Caco-2 (cell line): ENCODE data around the gene KRT26. TPM values are rescaled to one million over a fixed set of nuclear protein-coding genes. Genes with fewer than 3 reads are reported as not detected.

Experiments used
- BruUV-seq: library from RNA; stranded (reverse); fragments of 400-500 nt; replicated peaks from 2 replicates; lab custom pipeline; 2021; lab: Mats Ljungman, UMichigan
- CTCF ChIA-PET: fragments of 300-600 bp; sonication (Branson Sonifier 250); formaldehyde crosslinking; loops from one replicate; lab custom pipeline; 2022; ENCODE audit warnings: antibody characterized with exemption; lab: Charles Lee
- POLR2A ChIA-PET: fragments of 300-600 bp; sonication (Branson Sonifier 250); formaldehyde crosslinking; loops from one replicate; lab custom pipeline; 2022; ENCODE audit warnings: antibody characterized with exemption; lab: Charles Lee
- DNase-seq, 2 experiments: peaks; one replicate each; pipeline versions ENCODE4 v3.0.0 to v3.0.0-alpha.2; 2020 to 2022
- H3K27me3 ChIP-seq: replicated peaks from 2 replicates; pipeline ENCODE4 v1.6.0; 2011; ENCODE audit warnings: low read length; ENCODE audit not compliant: control insufficient read depth, insufficient read depth
- H3K36me3 ChIP-seq: 2 replicates; pipeline ENCODE4 v1.5.1; 2011; ENCODE audit warnings: low read length; ENCODE audit not compliant: control insufficient read depth, insufficient read depth
- H3K4me1 ChIP-seq: fragments of 250-450 bp; sonication (Bioruptor Pico); 2 replicates; pipeline ENCODE4 v1.5.1; 2020; ENCODE audit warnings: mild to moderate bottlenecking
- H3K4me3 ChIP-seq: 2 replicates; pipeline ENCODE4 v1.5.1; 2011; ENCODE audit warnings: low read depth, mild to moderate bottlenecking, control low read depth, low read length
- H3K9me3 ChIP-seq: fragments of 250-450 bp; sonication (Bioruptor Pico); 2 replicates; pipeline ENCODE4 v1.5.1; 2020; ENCODE audit warnings: mild to moderate bottlenecking, moderate library complexity
- H3K27ac Mint-ChIP-seq: one replicate; pipeline ENCODE4 v1.8.0; 2022; ENCODE audit warnings: mixed read lengths; ENCODE audit not compliant: unreplicated experiment
- H3K27me3 Mint-ChIP-seq: one replicate; pipeline ENCODE4 v1.8.0; 2022; ENCODE audit warnings: mixed read lengths; ENCODE audit not compliant: insufficient read depth, unreplicated experiment
- H3K36me3 Mint-ChIP-seq: one replicate; pipeline ENCODE4 v1.8.0; 2022; ENCODE audit warnings: mild to moderate bottlenecking, mixed read lengths; ENCODE audit not compliant: insufficient read depth, unreplicated experiment
- H3K4me1 Mint-ChIP-seq: one replicate; pipeline ENCODE4 v1.8.0; 2022; ENCODE audit warnings: low read depth, mixed read lengths; ENCODE audit not compliant: unreplicated experiment
- H3K4me3 Mint-ChIP-seq: one replicate; pipeline ENCODE4 v1.8.0; 2022; ENCODE audit warnings: mild to moderate bottlenecking, moderate library complexity, mixed read lengths; ENCODE audit not compliant: unreplicated experiment
- H3K9me3 Mint-ChIP-seq: one replicate; pipeline ENCODE4 v1.8.0; 2022; ENCODE audit warnings: mixed read lengths; ENCODE audit not compliant: unreplicated experiment
- intact Hi-C: fragments of 100-400 bp; cut with micrococcal nuclease; formaldehyde crosslinking; loops from one replicate; pipeline ENCODE4 v1.10.0; 2022; ENCODE audit not compliant: unreplicated experiment
- total RNA-seq: library from RNA; stranded (reverse); gene quantifications from 2 replicates; pipeline ENCODE4 v1.2.3, GENCODE V29; 2022
- TF ChIP-seq, protein P1 (sequence below), 2 experiments: fragments of 200-600 bp in 1 of 2; IDR thresholded peaks; 1 replicate in 1 of 2; 2 replicates in 1 of 2; pipeline versions ENCODE4 v1.5.1 to v1.8.0; 2011 to 2022; ENCODE audit warnings: antibody characterized with exemption in 1 of 2, control low read depth in 1 of 2, inconsistent platforms in 1 of 2, low read depth in 1 of 2, low read length in 1 of 2, mild to moderate bottlenecking in 1 of 2, moderate library complexity in 1 of 2; ENCODE audit not compliant: insufficient read depth in 1 of 2, severe bottlenecking in 1 of 2, unreplicated experiment in 1 of 2

The KRT26 gene
- total RNA-seq, 1 experiment from 2014 or later, result not detected

DNA sequence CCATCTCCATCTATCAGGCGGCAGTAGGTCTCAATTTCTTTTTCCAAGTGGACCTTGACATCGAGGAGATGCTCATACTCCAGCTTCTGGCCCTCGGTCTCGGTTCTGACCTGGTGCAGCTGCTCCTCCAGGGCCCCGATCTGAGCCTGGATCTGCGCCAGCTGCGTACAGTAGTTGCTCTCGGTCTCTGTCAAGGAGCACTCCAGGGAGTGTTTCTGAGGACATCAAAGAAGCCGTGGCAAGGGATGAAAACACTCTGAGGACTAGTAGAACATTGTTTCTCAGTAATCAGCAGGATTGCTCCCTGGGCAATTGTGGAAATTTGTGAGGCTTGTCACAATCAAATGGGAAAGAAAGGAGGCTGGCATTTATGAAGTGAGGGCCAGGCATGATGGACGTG, 21.8 kb upstream of the KRT26 start:
- no TSS peak for BruUV-seq
- Histone ChIP-seq H3K36me3 (no peaks in the 10 kb centered on the region), H3K4me1 (no peaks in the 10 kb centered on the region), H3K4me3 (no peak overlapping the region), H3K27me3 (no peaks in the 10 kb centered on the region), H3K9me3 (no peaks in the 10 kb centered on the region)
- H3K9me3 Mint-ChIP-seq, result no peaks in the 10 kb centered on the region
- no peak for DNase-seq
- H3K4me1 Mint-ChIP-seq, result no peaks in the 10 kb centered on the region
- H3K36me3 Mint-ChIP-seq, result no peaks in the 10 kb centered on the region
- peaks cover 9% of the 10 kb centered on the region for H3K27me3 Mint-ChIP-seq
- TF ChIP-seq, protein P1, sequence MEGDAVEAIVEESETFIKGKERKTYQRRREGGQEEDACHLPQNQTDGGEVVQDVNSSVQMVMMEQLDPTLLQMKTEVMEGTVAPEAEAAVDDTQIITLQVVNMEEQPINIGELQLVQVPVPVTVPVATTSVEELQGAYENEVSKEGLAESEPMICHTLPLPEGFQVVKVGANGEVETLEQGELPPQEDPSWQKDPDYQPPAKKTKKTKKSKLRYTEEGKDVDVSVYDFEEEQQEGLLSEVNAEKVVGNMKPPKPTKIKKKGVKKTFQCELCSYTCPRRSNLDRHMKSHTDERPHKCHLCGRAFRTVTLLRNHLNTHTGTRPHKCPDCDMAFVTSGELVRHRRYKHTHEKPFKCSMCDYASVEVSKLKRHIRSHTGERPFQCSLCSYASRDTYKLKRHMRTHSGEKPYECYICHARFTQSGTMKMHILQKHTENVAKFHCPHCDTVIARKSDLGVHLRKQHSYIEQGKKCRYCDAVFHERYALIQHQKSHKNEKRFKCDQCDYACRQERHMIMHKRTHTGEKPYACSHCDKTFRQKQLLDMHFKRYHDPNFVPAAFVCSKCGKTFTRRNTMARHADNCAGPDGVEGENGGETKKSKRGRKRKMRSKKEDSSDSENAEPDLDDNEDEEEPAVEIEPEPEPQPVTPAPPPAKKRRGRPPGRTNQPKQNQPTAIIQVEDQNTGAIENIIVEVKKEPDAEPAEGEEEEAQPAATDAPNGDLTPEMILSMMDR (IDR thresholded peaks at IDR 0.05; ENCODE audit: insufficient read depth in 1 of 2, low read depth in 1 of 2, low read length in 1 of 2, severe bottlenecking in 1 of 2, unreplicated experiment in 1 of 2), result no peak
- intact Hi-C loops, result no loop called here
- H3K27ac Mint-ChIP-seq, result no peak overlapping the region
- no peak overlapping the region for H3K4me3 Mint-ChIP-seq
- POLR2A ChIA-PET, result interaction anchor here (0.6 kb wide), 1 partner anchor 169 kb away, joined by 3 read pairs; no protein-coding TSS in a partner anchor
- CTCF ChIA-PET, result no interaction called here

DNA sequence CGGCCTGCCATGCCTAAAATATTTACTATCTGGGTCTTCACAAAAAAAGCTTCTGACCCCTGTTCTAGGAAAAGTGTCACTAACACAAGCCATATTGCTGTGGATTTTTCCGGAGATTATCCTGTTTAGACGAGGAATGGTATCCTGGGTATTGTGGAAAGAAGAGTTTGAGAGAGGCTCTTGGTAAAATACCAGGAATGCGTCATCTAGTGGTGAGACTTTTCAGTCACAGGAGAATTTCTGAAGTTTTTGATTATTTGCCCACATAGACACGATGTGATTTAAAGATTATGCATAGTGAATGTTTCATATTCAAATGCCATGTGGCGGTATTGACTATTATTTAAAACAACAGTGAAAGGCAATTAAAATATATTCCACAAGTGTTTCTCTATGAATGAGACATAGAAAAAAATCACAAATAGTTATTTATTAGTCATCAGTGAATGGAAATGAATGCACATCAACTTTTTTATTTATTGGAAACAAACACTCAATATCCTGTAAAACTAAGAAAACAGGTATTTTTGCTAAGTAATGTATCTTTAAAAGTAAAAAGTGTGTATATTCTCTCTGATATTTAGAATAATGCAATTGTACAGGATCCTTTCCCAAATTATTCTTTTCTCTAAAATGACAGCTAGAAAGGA, 19.9 kb upstream of the KRT26 start:
- H3K36me3 Mint-ChIP-seq, result no peaks in the 10 kb centered on the region

DNA sequence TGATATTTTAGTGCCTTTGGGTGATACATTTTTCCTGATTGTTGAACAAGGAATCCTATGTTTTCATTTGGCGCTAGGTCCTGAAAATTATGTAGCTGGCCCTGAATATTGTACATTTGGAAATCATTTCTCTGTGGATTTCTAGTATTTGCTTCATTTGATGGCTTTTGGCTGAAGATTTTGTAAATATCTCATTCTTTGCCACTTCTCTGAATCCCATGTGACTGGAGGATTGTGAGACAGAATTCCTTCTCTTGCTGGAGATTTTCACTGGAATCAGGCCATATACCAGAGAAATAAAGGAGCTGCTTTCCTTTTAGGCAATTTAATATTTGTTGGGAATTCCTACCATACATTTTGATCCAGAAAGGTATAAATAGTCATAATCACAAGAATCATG, 19.1 kb upstream of the KRT26 start:
- Mint-ChIP-seq H3K4me3 (no peak overlapping the region), H3K36me3 (no peaks in the 10 kb centered on the region), H3K27me3 (peaks cover 6% of the 10 kb centered on the region), H3K4me1 (no peaks in the 10 kb centered on the region), H3K9me3 (no peaks in the 10 kb centered on the region), H3K27ac (no peak overlapping the region)
- Histone ChIP-seq H3K4me1 (no peaks in the 10 kb centered on the region), H3K9me3 (no peaks in the 10 kb centered on the region), H3K36me3 (no peaks in the 10 kb centered on the region), H3K4me3 (no peak overlapping the region), H3K27me3 (no peaks in the 10 kb centered on the region)
- BruUV-seq, result no TSS peak
- POLR2A ChIA-PET, result no interaction called here
- intact Hi-C loops, result loop anchor here (1.0 kb wide), 2 partner anchors 171 to 176 kb away; no protein-coding TSS in a partner anchor
- no peak for DNase-seq
- TF ChIP-seq, protein P1 (IDR thresholded peaks at IDR 0.05; ENCODE audit: insufficient read depth in 1 of 2, low read depth in 1 of 2, low read length in 1 of 2, severe bottlenecking in 1 of 2, unreplicated experiment in 1 of 2), result no peak
- CTCF ChIA-PET, result interaction anchor here (1.6 to 1.7 kb wide), 2 partner anchors 174 to 176 kb away, joined by 5 to 6 read pairs; no protein-coding TSS in a partner anchor

More for the DNA sequence above, 19.9 kb upstream of the KRT26 start:
- Histone ChIP-seq H3K9me3 (no peaks in the 10 kb centered on the region), H3K4me3 (no peak overlapping the region), H3K36me3 (no peaks in the 10 kb centered on the region), H3K27me3 (no peaks in the 10 kb centered on the region), H3K4me1 (no peaks in the 10 kb centered on the region)
- peak in 1 of 2 experiments; percentile 38 for DNase-seq
- TF ChIP-seq, protein P1 (IDR thresholded peaks at IDR 0.05; ENCODE audit: insufficient read depth in 1 of 2, low read depth in 1 of 2, low read length in 1 of 2, severe bottlenecking in 1 of 2, unreplicated experiment in 1 of 2), result peak; percentile 68 to 85
- peaks cover 9% of the 10 kb centered on the region for H3K27me3 Mint-ChIP-seq
- no peaks in the 10 kb centered on the region for H3K9me3 Mint-ChIP-seq
- H3K4me3 Mint-ChIP-seq, result no peak overlapping the region
- H3K4me1 Mint-ChIP-seq, result no peaks in the 10 kb centered on the region
- ChIA-PET POLR2A (no interaction called here), CTCF (interaction anchor here (0.9 to 1.6 kb wide), 4 partner anchors 27 to 176 kb away, joined by 3 to 7 read pairs (median 5); no protein-coding TSS in a partner anchor)
- intact Hi-C loops, result loop anchor here (1.0 kb wide), 2 partner anchors 172 to 177 kb away; no protein-coding TSS in a partner anchor
- no peak overlapping the region for H3K27ac Mint-ChIP-seq
- BruUV-seq, result no TSS peak
